SK-N-DZ (cell line): ENCODE results near the gene CCDC190. TPM values are rescaled to one million over a fixed set of nuclear protein-coding genes. Genes with fewer than 3 reads are reported as not detected.
"Not testable (repeated sequence)": the region's sequence is repeated elsewhere in the genome, so short reads cannot be mapped to it uniquely, and the experiment has no call there.

Experiments used
- DNase-seq: peaks from one replicate; pipeline ENCODE4 v3.0.0-alpha.2; 2015; ENCODE audit warnings: low spot score
- polyA plus RNA-seq, 2 experiments: library from polyadenylated mRNA; depleted of rRNA; stranded (reverse); fragments of >200 nt; gene quantifications; 2 replicates each; pipeline ENCODE4 v1.2.3, GENCODE V29; 2014

CCDC190 gene
- polyA plus RNA-seq (2014; cell fraction: cytosol; rRNA removed) = 0.12 TPM in 1 of 2 replicates, not detected in the other
- polyA plus RNA-seq (2014; cell fraction: nucleus; rRNA removed) = 0.31 TPM in 1 of 2 replicates, not detected in the other

GRCh38 chr1:162861101-162861500 lies at the start of gene CCDC190:
TSS of gene CCDC190 (minus strand) at chr1:162861175. CDS start at chr1:162859646, 1,529 bp downstream.
- no peak for DNase-seq

- DNase-seq = no peak
These were observed 49.2 kb upstream of the CCDC190 start for GRCh38 chr1:162910161-162910560.

- no peak for DNase-seq
These were observed 47.8 kb upstream of the CCDC190 start for GRCh38 chr1:162908780-162909179.

GRCh38 chr1:162908236-162908635 lies 47.3 kb upstream of the CCDC190 start:
- no peak for DNase-seq

- DNase-seq = no peak
These were observed 45.5 kb upstream of the CCDC190 start for GRCh38 chr1:162906485-162906884.

- no peak for DNase-seq
These were observed 44.5 kb upstream of the CCDC190 start for GRCh38 chr1:162905174-162906158.

- DNase-seq = no peak
These were observed 43.6 kb upstream of the CCDC190 start for GRCh38 chr1:162904579-162904978.

- no peak for DNase-seq
These were observed 43.0 kb upstream of the CCDC190 start for GRCh38 chr1:162904023-162904422.

- DNase-seq = peak; percentile 65
These were observed 42.3 kb upstream of the CCDC190 start for GRCh38 chr1:162903246-162903645.

- DNase-seq = no peak
These were observed 41.4 kb upstream of the CCDC190 start for GRCh38 chr1:162902416-162902815.

- DNase-seq = no peak
These were observed 40.3 kb upstream of the CCDC190 start for GRCh38 chr1:162901243-162901642.

- DNase-seq = no peak
These were observed 38.6 kb upstream of the CCDC190 start for GRCh38 chr1:162899422-162900146.

- DNase-seq = no peak
These were observed 32.6 kb upstream of the CCDC190 start for GRCh38 chr1:162893612-162893908.

- DNase-seq = no peak
These were observed 32.1 kb upstream of the CCDC190 start for GRCh38 chr1:162892906-162893611.

- peak; percentile 87 for DNase-seq
These were observed 29.0 kb upstream of the CCDC190 start for GRCh38 chr1:162889989-162890388.

GRCh38 chr1:162886705-162887104 lies 25.7 kb upstream of the CCDC190 start:
- no peak for DNase-seq

GRCh38 chr1:162885265-162885664 lies 24.3 kb upstream of the CCDC190 start:
- DNase-seq = peak; percentile 97

GRCh38 chr1:162884831-162885230 lies 23.9 kb upstream of the CCDC190 start:
- DNase-seq = no peak

- peak; percentile 99 for DNase-seq
These were observed 21.3 kb upstream of the CCDC190 start for GRCh38 chr1:162882248-162882674.

GRCh38 chr1:162881590-162881989 lies 20.6 kb upstream of the CCDC190 start:
- no peak for DNase-seq

- DNase-seq = not testable (repeated sequence)
These were observed 19.6 kb upstream of the CCDC190 start for GRCh38 chr1:162880617-162881016.
